ENCODE results near the gene GYPA. TPM values are rescaled to one million over a fixed set of nuclear protein-coding genes. Genes with fewer than 3 reads are reported as not detected.
"Not testable (repeated sequence)": the region's sequence is repeated elsewhere in the genome, so short reads cannot be mapped to it uniquely, and the experiment has no call there.

Gene GYPA
- not detected in 2 replicates for total RNA-seq (2014; rRNA removed; shearing (Covaris generic); ENCODE audit: low replicate concordance)

- in situ Hi-C loops (cut with HindIII; ENCODE audit: low pct_unique_long_range_greater_than_20kb, low sequenced_read_pairs); DNase-seq (ENCODE audit: low read depth): not testable (repeated sequence)
These were observed at the start of gene GYPA for GRCh38 chr4:144140594-144141295. GYPA (minus strand) TSS chr4:144140718; CDS start chr4:144140635, 83 bp downstream.

- in situ Hi-C loops (cut with HindIII; ENCODE audit: low pct_unique_long_range_greater_than_20kb, low sequenced_read_pairs): no loop called here
- DNase-seq (ENCODE audit: low read depth): no peak
These were observed 49.5 kb upstream of the GYPA start for GRCh38 chr4:144190009-144190408.

GRCh38 chr4:144189121-144189520 lies 48.6 kb upstream of the GYPA start:
- in situ Hi-C loops (cut with HindIII; ENCODE audit: low pct_unique_long_range_greater_than_20kb, low sequenced_read_pairs): no loop called here
- DNase-seq (ENCODE audit: low read depth): no peak

GRCh38 chr4:144185086-144185485 lies 44.6 kb upstream of the GYPA start:
- DNase-seq (ENCODE audit: low read depth): no peak
- in situ Hi-C loops (cut with HindIII; ENCODE audit: low pct_unique_long_range_greater_than_20kb, low sequenced_read_pairs): no loop called here

GRCh38 chr4:144183165-144183564 lies 42.6 kb upstream of the GYPA start:
- no peak for DNase-seq (ENCODE audit: low read depth)
- in situ Hi-C loops (cut with HindIII; ENCODE audit: low pct_unique_long_range_greater_than_20kb, low sequenced_read_pairs): no loop called here

GRCh38 chr4:144181391-144181790 lies 40.9 kb upstream of the GYPA start:
- no peak for DNase-seq (ENCODE audit: low read depth)
- in situ Hi-C loops (cut with HindIII; ENCODE audit: low pct_unique_long_range_greater_than_20kb, low sequenced_read_pairs): no loop called here

GRCh38 chr4:144179152-144179739 lies 38.7 kb upstream of the GYPA start:
- no peak for DNase-seq (ENCODE audit: low read depth)
- in situ Hi-C loops (cut with HindIII; ENCODE audit: low pct_unique_long_range_greater_than_20kb, low sequenced_read_pairs): no loop called here

- DNase-seq (ENCODE audit: low read depth): no peak
- in situ Hi-C loops (cut with HindIII; ENCODE audit: low pct_unique_long_range_greater_than_20kb, low sequenced_read_pairs): no loop called here
These were observed 37.9 kb upstream of the GYPA start for GRCh38 chr4:144178414-144178813.

GRCh38 chr4:144176476-144176875 lies 36.0 kb upstream of the GYPA start:
- DNase-seq (ENCODE audit: low read depth): peak; percentile 19
- in situ Hi-C loops (cut with HindIII; ENCODE audit: low pct_unique_long_range_greater_than_20kb, low sequenced_read_pairs): no loop called here

GRCh38 chr4:144174401-144175067 lies 34.0 kb upstream of the GYPA start:
- DNase-seq (ENCODE audit: low read depth): peak; percentile 55
- in situ Hi-C loops (cut with HindIII; ENCODE audit: low pct_unique_long_range_greater_than_20kb, low sequenced_read_pairs): no loop called here

- peak; percentile 62 for DNase-seq (ENCODE audit: low read depth)
- in situ Hi-C loops (cut with HindIII; ENCODE audit: low pct_unique_long_range_greater_than_20kb, low sequenced_read_pairs): no loop called here
These were observed 31.2 kb upstream of the GYPA start for GRCh38 chr4:144171697-144172096.

GRCh38 chr4:144169211-144169610 lies 28.7 kb upstream of the GYPA start:
- no peak for DNase-seq (ENCODE audit: low read depth)
- in situ Hi-C loops (cut with HindIII; ENCODE audit: low pct_unique_long_range_greater_than_20kb, low sequenced_read_pairs): no loop called here

GRCh38 chr4:144154044-144154443 lies 13.5 kb upstream of the GYPA start:
- in situ Hi-C loops (cut with HindIII; ENCODE audit: low pct_unique_long_range_greater_than_20kb, low sequenced_read_pairs): no loop called here

GRCh38 chr4:144142690-144143326 lies 2.3 kb upstream of the GYPA start:
- in situ Hi-C loops (cut with HindIII; ENCODE audit: low pct_unique_long_range_greater_than_20kb, low sequenced_read_pairs): not testable (repeated sequence)
- peak; percentile 12 for DNase-seq (ENCODE audit: low read depth)

More at GRCh38 chr4:144154044-144154443, 13.5 kb upstream of the GYPA start:
- DNase-seq (ENCODE audit: low read depth): no peak

GRCh38 chr4:144141493-144141892 lies 975 bp upstream of the GYPA start:
- in situ Hi-C loops (cut with HindIII; ENCODE audit: low pct_unique_long_range_greater_than_20kb, low sequenced_read_pairs): no loop called here
- DNase-seq (ENCODE audit: low read depth): no peak

- DNase-seq (ENCODE audit: low read depth); in situ Hi-C loops (cut with HindIII; ENCODE audit: low pct_unique_long_range_greater_than_20kb, low sequenced_read_pairs): not testable (repeated sequence)
These were observed 527 bp downstream of the GYPA start for GRCh38 chr4:144139991-144140390.

GRCh38 chr4:144139547-144139946 lies 971 bp downstream of the GYPA start:
- DNase-seq (ENCODE audit: low read depth); in situ Hi-C loops (cut with HindIII; ENCODE audit: low pct_unique_long_range_greater_than_20kb, low sequenced_read_pairs): not testable (repeated sequence)

GRCh38 chr4:144138239-144138638 lies 2.3 kb downstream of the GYPA start:
- DNase-seq (ENCODE audit: low read depth); in situ Hi-C loops (cut with HindIII; ENCODE audit: low pct_unique_long_range_greater_than_20kb, low sequenced_read_pairs): not testable (repeated sequence)

All from Caki2 (cell line).